NCI-H226 (cell line): Measurements from ENCODE around the gene ELFN2.
"Not testable (repeated sequence)": the region's sequence is repeated elsewhere in the genome, so short reads cannot be mapped to it uniquely, and the experiment has no call there.

ENCODE experiments used
- DNase-seq: peaks from one replicate; pipeline ENCODE4 v3.0.0-alpha.2; 2015

The ELFN2 gene, protein sequence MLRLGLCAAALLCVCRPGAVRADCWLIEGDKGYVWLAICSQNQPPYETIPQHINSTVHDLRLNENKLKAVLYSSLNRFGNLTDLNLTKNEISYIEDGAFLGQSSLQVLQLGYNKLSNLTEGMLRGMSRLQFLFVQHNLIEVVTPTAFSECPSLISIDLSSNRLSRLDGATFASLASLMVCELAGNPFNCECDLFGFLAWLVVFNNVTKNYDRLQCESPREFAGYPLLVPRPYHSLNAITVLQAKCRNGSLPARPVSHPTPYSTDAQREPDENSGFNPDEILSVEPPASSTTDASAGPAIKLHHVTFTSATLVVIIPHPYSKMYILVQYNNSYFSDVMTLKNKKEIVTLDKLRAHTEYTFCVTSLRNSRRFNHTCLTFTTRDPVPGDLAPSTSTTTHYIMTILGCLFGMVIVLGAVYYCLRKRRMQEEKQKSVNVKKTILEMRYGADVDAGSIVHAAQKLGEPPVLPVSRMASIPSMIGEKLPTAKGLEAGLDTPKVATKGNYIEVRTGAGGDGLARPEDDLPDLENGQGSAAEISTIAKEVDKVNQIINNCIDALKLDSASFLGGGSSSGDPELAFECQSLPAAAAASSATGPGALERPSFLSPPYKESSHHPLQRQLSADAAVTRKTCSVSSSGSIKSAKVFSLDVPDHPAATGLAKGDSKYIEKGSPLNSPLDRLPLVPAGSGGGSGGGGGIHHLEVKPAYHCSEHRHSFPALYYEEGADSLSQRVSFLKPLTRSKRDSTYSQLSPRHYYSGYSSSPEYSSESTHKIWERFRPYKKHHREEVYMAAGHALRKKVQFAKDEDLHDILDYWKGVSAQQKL

DNA sequence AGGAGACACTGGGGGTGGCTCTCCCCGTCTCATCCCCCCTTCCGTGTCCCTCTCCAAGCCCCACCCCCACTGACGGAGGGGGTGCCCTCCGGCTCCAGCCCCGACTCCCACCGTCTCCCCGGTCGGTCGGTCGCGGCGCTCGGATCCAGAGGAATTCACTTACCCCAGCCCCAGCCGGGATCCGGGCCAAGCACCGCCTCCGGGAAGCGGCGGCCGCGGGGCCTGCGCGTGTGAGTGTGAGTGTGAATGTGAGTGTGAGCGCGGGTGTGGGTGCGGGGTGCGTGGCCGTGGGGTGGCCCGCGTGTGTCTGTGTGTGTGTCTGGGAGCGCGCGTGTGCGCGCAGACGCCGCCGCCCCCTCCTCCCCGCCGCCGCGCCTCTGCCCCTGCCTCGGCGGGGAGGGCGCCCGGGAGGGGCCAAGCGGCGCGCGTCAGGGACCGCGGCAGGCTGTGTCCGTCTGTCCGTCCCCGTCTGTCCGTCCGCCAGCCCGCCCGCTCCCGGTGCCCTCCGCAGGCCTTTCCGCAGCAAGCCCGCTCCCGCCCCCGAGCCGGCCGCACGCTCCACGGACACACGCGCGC, at the start of gene ELFN2:
ELFN2 (minus strand) TSS at position 345 of the 576 bp plus-strand sequence. CDS start 51,945 bp downstream, outside the sequence.
- DNase-seq = no peak

- no peak for DNase-seq
Measured at GRCh38 chr22:37476389-37477329, 49.4 kb upstream of the ELFN2 start.

DNA sequence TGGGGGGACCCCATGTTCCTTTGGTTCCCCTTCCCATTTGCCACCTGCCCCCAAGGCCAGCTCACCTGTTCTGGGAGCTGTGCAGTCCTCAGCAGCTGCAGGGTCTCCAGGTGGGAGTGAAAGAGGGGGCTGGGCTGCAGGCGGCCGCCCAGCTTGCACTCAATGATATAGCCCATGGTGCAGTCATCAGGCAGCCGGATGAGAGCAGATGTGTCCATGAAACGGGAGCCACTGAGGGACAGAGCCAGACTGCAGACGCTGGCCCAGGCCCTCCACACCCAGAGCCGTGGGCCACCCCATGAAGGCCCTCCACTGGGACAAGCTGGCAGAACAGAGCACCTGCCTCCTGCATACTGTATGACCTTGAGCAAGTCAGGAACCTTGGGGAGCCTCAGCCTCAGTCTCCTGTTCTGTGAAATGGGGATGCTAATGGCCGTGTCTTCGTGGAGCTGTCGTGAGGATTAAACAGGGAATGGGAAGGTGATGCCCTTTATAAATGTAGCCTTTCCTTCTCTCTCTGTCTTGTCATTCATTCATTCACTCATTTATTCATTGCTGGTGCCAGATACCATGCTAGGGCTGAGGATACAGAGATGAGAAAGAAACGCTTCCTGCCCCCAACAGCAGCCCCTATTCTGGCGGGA, 47.3 kb upstream of the ELFN2 start:
- DNase-seq = no peak

DNA sequence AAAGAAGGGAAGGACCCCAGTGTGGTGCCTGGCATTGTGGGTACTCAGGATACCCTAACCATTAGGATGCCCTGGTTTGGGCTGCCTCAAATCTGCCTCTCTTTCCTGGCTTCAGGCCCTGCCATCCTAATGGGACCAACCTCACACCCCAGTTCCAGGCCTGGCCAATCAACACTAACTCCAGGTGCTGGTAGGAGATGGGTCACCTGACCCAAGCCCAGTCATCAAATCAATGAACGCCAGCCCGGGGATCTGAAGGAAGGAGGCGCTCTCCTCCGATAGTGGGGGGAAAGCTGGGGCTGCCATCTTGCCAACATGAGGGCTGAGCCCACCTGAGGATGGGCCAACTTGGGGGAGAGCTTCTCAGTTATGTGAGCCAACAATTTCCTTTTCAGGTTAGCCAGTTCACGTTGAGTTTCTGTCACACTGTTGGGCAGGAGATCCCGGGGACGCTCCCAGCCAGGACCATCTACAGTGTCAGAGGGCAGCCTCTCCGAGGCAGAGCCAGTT, 46.2 kb upstream of the ELFN2 start:
- no peak for DNase-seq

- DNase-seq = no peak
Measured at GRCh38 chr22:37472418-37473006, 45.2 kb upstream of the ELFN2 start.

GRCh38 chr22:37471727-37472417, 44.6 kb upstream of the ELFN2 start:
- no peak for DNase-seq

GRCh38 chr22:37470087-37470445, 42.8 kb upstream of the ELFN2 start:
- DNase-seq = no peak

DNA sequence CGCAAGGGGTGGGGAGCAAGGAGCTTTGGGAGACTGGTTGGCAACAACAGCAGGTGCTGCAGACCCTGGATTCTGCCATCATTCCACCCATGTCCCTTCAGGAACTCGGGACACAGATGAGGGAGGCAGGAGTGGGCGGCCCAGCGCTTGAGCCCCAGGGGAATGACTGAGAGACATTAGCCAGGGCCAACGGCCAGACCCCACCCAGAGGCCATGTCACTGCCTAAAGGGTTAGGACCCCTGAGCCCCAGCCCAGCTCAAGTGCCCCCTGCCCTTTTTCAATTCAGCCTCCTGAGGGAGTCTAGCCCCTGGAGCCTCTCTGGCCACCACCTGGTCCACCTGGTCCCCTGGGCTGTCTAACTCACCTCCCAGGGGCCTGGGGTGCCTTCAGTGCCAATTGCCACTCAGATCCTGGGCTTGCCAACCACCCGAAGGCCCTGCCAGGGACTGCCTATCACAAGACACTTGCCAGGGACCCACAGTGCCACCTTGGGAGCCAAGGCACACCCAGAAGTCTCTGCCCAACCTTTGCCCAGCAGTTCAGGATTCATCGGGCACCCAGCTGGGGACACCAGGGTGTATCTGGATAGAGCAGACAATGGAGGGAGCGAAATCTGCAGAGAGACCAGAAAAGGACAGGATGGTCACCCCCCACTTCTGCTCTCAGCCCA, 42.3 kb upstream of the ELFN2 start:
- DNase-seq = no peak

GRCh38 chr22:37468201-37468695, 41.0 kb upstream of the ELFN2 start:
- DNase-seq = not testable (repeated sequence)

DNA sequence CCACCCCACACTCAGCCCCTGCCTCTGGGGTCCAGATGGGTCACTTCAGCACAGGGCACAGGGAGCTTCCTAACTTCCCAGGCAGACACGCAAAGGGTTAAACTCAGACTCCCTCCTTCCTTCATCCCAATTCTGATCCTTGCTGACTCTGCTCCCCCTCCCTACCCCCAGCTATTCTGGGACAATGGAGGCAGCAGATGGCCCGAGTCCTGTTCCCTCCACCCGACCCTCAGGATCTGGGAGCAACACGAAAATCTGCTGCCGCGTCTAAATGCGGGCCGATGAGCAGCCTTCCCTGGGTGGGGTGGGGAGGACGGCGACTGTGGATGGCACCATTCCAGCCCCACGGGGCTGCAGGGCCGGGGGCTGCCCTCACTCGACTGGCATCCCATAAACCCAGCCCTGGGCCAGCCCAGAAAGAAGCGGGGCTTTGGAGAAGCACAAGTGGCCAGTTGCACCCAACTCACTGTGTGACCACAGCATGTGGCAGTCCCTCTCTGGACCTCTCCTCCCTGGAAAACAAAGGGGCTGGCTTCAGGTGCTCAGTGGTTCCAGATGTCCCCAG, 40.2 kb upstream of the ELFN2 start:
- DNase-seq = no peak

DNA sequence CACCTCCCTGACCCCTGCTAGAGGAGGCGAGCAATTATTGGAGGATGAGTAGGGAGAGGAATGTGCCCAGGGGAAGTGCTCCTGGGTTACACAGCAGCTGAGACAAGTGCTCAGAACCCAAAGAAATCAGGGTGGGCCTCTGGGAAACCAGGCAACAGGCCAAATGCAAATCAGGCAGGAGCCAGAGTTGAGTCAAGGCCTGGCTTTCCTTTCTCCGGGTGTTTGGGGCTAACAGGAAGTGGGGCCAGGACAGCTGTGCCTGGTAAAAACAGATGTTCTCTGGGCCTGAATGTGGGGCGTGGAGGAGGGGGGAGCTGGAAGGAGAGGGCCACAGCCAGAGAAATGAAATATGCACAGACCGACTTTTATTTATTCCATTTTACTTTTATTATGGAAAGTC, 36.9 kb upstream of the ELFN2 start:
- DNase-seq = no peak

DNA sequence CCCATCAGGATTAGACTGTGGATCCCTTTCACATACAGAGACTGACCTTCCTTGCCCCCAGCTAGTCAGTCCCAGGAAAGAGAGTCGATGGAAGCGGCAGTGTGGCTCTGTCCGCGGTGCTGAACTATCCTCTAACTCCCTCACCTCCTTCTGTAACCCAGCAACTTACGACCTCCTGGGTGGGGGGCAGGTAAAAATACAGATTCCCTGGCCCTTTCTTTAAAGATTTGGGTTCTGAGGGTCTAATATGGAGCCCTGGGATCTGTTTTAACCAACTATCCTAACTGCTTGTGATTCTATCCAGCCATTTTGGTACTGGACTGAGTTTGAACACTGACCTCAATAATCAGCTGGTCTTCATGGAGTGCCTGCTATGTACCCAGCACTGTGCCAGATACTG, 35.7 kb upstream of the ELFN2 start:
- DNase-seq = no peak

DNA sequence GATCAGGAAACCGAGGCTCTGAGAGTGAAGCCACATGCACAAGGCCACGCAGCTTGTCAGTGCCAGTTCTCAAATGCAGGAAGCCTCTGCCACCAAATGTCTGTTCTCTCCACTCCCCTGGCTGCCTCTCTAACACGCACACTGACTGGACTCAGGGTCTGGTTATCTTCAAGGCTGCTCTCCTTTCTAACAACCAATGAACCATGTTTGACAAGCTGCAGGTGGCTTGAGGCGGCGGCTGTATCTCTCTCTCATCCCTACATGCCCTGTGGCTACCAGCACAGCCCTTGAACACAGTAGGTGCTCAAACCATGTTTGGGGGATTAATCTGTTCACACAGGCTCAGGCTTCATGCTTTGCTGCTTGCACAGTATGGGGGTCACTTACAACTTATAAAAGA, 35.2 kb upstream of the ELFN2 start:
- DNase-seq = no peak

- DNase-seq = no peak
Measured at GRCh38 chr22:37461961-37462360, 34.7 kb upstream of the ELFN2 start.

- no peak for DNase-seq
Measured at GRCh38 chr22:37460684-37461083, 33.4 kb upstream of the ELFN2 start.

GRCh38 chr22:37459206-37459605, 31.9 kb upstream of the ELFN2 start:
- no peak for DNase-seq

DNA sequence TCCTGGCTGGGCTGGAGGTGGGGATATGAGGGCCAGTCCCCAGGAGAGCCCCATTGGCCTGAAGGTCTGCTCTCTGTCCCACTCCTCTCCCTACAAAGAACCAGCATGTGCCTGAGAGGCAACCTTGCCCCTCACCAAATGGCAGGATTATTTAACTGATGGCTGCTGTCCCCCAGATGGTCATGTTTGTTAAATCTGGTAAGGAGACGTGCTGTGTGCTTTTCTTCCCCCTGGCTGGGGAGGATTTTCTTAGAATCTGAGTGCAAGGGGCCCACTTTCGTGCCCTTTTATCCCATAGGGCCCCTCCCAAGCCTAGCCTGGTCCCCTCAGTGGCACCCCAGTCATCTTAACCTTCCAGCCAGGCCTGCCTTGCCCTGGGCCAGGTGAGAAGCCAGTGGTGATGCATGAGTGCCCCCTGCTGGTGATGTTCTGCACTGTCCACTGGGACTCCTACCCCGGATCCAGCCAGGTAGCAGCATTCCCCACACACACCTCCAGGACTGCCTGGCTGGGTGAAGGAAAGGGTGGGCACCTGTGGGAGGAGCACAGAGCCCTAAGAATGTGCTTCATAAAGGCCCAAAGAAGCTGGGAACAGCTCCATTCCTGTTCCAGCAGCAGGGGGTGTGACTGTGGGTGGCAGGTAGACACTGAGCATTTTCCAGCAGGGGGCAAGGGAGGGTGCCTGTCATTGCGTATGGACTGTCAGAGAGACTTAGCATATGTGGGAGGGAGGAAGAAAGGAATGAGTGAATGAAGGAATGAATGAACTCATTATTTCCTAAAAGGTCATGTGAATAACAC, 30.0 kb upstream of the ELFN2 start:
- peak; percentile 14 for DNase-seq

- no peak for DNase-seq
Measured at GRCh38 chr22:37456346-37456745, 29.1 kb upstream of the ELFN2 start.

DNA sequence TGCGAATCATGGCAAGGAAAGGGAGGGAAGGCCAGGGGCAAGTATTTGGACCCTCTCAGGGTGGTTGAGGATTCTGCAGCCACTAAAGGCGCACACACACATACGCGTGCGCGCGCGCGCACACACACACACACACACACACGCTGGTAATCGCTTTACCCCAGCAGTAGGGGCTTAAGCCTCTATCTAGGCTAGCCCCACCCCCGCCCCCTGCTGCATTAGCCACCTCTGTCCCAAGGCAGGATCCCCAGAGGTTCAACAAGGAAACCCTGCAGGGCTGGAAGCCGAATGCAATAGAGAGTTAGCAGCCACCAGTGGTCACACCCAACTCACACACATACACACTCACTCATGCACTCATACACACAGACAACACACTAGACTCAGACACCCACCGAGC, 28.6 kb upstream of the ELFN2 start:
- DNase-seq = no peak
